Measurements from ENCODE around the gene DPEP2NB. TPM values are rescaled to one million over a fixed set of nuclear protein-coding genes. Genes with fewer than 3 reads are reported as not detected.

Gene DPEP2NB
- total RNA-seq, 1 donor from 2014 or later: not detected

- Histone ChIP-seq H3K9me3 (ENCODE audit: insufficient read depth, low read depth, low read length) (no peaks in the 10 kb centered on the region), H3K9ac (ENCODE audit: low read length) (peak within 1 kb of the TSS; percentile 100), H4K20me1 (ENCODE audit: insufficient read depth, low read length) (peaks cover 42% of the 10 kb centered on the region), H2AFZ (ENCODE audit: low read depth, low read length) (peak within 1 kb of the TSS; percentile 95), H3K36me3 (ENCODE audit: insufficient read depth, low read length) (no peaks in the 10 kb centered on the region), H3K4me2 (ENCODE audit: low read length) (peak within 1 kb of the TSS; percentile 100), H3K4me1 (ENCODE audit: insufficient read depth, low read length) (peaks cover 40% of the 10 kb centered on the region), H3K27me3 (ENCODE audit: insufficient read depth, low read length) (no peaks in the 10 kb centered on the region), H3K79me2 (ENCODE audit: insufficient read depth, low read length) (peaks cover 47% of the 10 kb centered on the region), H3K27ac (ENCODE audit: low read depth, low read length) (peak within 1 kb of the TSS; percentile 92), H3K4me3 (ENCODE audit: insufficient read depth, low read depth, low read length) (peak within 1 kb of the TSS; percentile 100)
- peaks cover 5% of the 10 kb centered on the region for H3K36me3 Mint-ChIP-seq (ENCODE audit: low read depth, unreplicated experiment)
- peak within 1 kb of the TSS; percentile 99 for H3K27ac Mint-ChIP-seq (ENCODE audit: unreplicated experiment)
- DNase-seq (ENCODE audit: low read depth) (peak; percentile 44), FAIRE-seq (no peak)
- TF ChIP-seq EZH2 (IDR thresholded peaks at IDR 0.05; ENCODE audit: insufficient read depth, low read length): no peak
- no peak for TF ChIP-seq CTCF (IDR thresholded peaks at IDR 0.05; ENCODE audit: insufficient read depth, low read depth, low read length)
- H3K4me3 Mint-ChIP-seq (ENCODE audit: unreplicated experiment): peak within 1 kb of the TSS; percentile 99
- no peaks in the 10 kb centered on the region for H3K9me3 Mint-ChIP-seq (ENCODE audit: unreplicated experiment)
- peaks cover 24% of the 10 kb centered on the region for H3K4me1 Mint-ChIP-seq (ENCODE audit: low read depth, unreplicated experiment)
- peaks cover 7% of the 10 kb centered on the region for H3K27me3 Mint-ChIP-seq (ENCODE audit: low read depth, unreplicated experiment)
Observed at GRCh38 chr16:67968400-67969253, 47.1 kb downstream of the DPEP2NB start, which contains the start of gene SLC12A4. Gene SLC12A4 (minus strand): TSS chr16:67968637. CDS start chr16:67968553, 84 bp downstream.

GRCh38 chr16:67967958-67968399 lies 47.7 kb downstream of the DPEP2NB start:
- DNase-seq (ENCODE audit: low read depth): no peak
- Histone ChIP-seq H3K36me3 (ENCODE audit: insufficient read depth, low read length) (peaks cover 5% of the 10 kb centered on the region), H3K27me3 (ENCODE audit: insufficient read depth, low read length) (no peaks in the 10 kb centered on the region), H3K79me2 (ENCODE audit: insufficient read depth, low read length) (peaks cover 54% of the 10 kb centered on the region), H4K20me1 (ENCODE audit: insufficient read depth, low read length) (peaks cover 49% of the 10 kb centered on the region), H3K9me3 (ENCODE audit: insufficient read depth, low read depth, low read length) (no peaks in the 10 kb centered on the region), H3K9ac (ENCODE audit: low read length) (peak overlapping the region; percentile 100), H3K4me1 (ENCODE audit: insufficient read depth, low read length) (peaks cover 41% of the 10 kb centered on the region), H3K27ac (ENCODE audit: low read depth, low read length) (peak overlapping the region; percentile 92), H2AFZ (ENCODE audit: low read depth, low read length) (peak overlapping the region; percentile 69), H3K4me2 (ENCODE audit: low read length) (peak overlapping the region; percentile 100), H3K4me3 (ENCODE audit: insufficient read depth, low read depth, low read length) (peak overlapping the region; percentile 100)
- peak overlapping the region; percentile 99 for H3K27ac Mint-ChIP-seq (ENCODE audit: unreplicated experiment)
- H3K27me3 Mint-ChIP-seq (ENCODE audit: low read depth, unreplicated experiment): peaks cover 7% of the 10 kb centered on the region
- peaks cover 6% of the 10 kb centered on the region for H3K36me3 Mint-ChIP-seq (ENCODE audit: low read depth, unreplicated experiment)
- no peaks in the 10 kb centered on the region for H3K9me3 Mint-ChIP-seq (ENCODE audit: unreplicated experiment)
- TF ChIP-seq CTCF (IDR thresholded peaks at IDR 0.05; ENCODE audit: insufficient read depth, low read depth, low read length) (no peak), EZH2 (IDR thresholded peaks at IDR 0.05; ENCODE audit: insufficient read depth, low read length) (no peak)
- peaks cover 24% of the 10 kb centered on the region for H3K4me1 Mint-ChIP-seq (ENCODE audit: low read depth, unreplicated experiment)
- peak overlapping the region; percentile 99 for H3K4me3 Mint-ChIP-seq (ENCODE audit: unreplicated experiment)
- FAIRE-seq: no peak
